OCI-LY7 (cell line): ENCODE measurements around the gene VPS8. TPM values are rescaled to one million over a fixed set of nuclear protein-coding genes. Genes with fewer than 3 reads are reported as not detected.

Source experiments
- BruUV-seq: library from RNA; stranded (reverse); fragments of 400-500 nt; replicated peaks from 2 replicates; lab custom pipeline; 2021; lab: Mats Ljungman, UMichigan
- CTCF ChIA-PET: fragments of 300-600 bp; sonication (Branson Sonifier 250); formaldehyde crosslinking; loops from one replicate; lab custom pipeline; 2022; ENCODE audit warnings: antibody characterized with exemption; ENCODE audit not compliant: unreplicated experiment; lab: Charles Lee
- POLR2A ChIA-PET: fragments of 300-600 bp; sonication (Branson Sonifier 250); formaldehyde crosslinking; loops from one replicate; lab custom pipeline; 2022; ENCODE audit warnings: antibody characterized with exemption; lab: Charles Lee
- DNase-seq: peaks from one replicate; pipeline ENCODE4 v3.0.0-alpha.2; 2015; ENCODE audit warnings: low spot score
- H2AFZ ChIP-seq: fragments of 200-600 bp; sonication (generic), shearing (Covaris generic); 2 replicates; pipeline ENCODE4 v1.6.1; 2014; ENCODE audit warnings: mild to moderate bottlenecking, antibody characterized with exemption, low read length, moderate library complexity
- H3K27ac ChIP-seq: fragments of 200-600 bp; sonication (generic); 2 replicates; pipeline ENCODE4 v1.5.1; 2014; ENCODE audit warnings: mixed run types, low read depth, mild to moderate bottlenecking, moderate library complexity, low read length, inconsistent platforms; ENCODE audit not compliant: poor library complexity, severe bottlenecking
- H3K36me3 ChIP-seq: fragments of 200-600 bp; sonication (generic); 2 replicates; pipeline ENCODE4 v1.6.1; 2014; ENCODE audit warnings: mild to moderate bottlenecking, antibody characterized with exemption, low read length, moderate library complexity, mixed read lengths; ENCODE audit not compliant: insufficient read depth
- H3K4me1 ChIP-seq: fragments of 200-600 bp; sonication (generic); 2 replicates; pipeline ENCODE4 v1.5.1; 2014; ENCODE audit warnings: mild to moderate bottlenecking, low read length; ENCODE audit not compliant: insufficient read depth, poor library complexity, severe bottlenecking
- H3K4me2 ChIP-seq: fragments of 200-600 bp; sonication (generic); 2 replicates; pipeline ENCODE4 v1.6.1; 2014; ENCODE audit warnings: mild to moderate bottlenecking, low read length
- H3K4me3 ChIP-seq: fragments of 200-600 bp; sonication (generic); 2 replicates; pipeline ENCODE4 v1.5.1; 2014; ENCODE audit warnings: mild to moderate bottlenecking, low read depth, low read length; ENCODE audit not compliant: poor library complexity, severe bottlenecking
- H3K79me2 ChIP-seq: fragments of 200-600 bp; sonication (generic); 2 replicates; pipeline ENCODE4 v1.6.1; 2016; ENCODE audit warnings: low read depth, mild to moderate bottlenecking, low read length, moderate library complexity, mixed read lengths; ENCODE audit not compliant: insufficient read depth
- H3K9me2 ChIP-seq: fragments of 200-600 bp; sonication (generic); 2 replicates; pipeline ENCODE4 v1.6.1; 2016; ENCODE audit warnings: mild to moderate bottlenecking, low read length, mixed read lengths; ENCODE audit not compliant: insufficient read depth
- H3K9me3 ChIP-seq: fragments of 200-600 bp; sonication (generic); 2 replicates; pipeline ENCODE4 v1.6.1; 2014; ENCODE audit warnings: mild to moderate bottlenecking, mixed run types, low read length, mixed read lengths
- H4K20me1 ChIP-seq: fragments of 200-600 bp; sonication (generic); 2 replicates; pipeline ENCODE4 v1.6.1; 2014; ENCODE audit warnings: mild to moderate bottlenecking, antibody characterized with exemption, low read length, moderate library complexity, mixed read lengths; ENCODE audit not compliant: insufficient read depth
- CTCF ChIP-seq: fragments of 200-600 bp; sonication (generic); conservative IDR thresholded peaks from 2 replicates; pipeline ENCODE4 v1.5.1; 2014; ENCODE audit warnings: mild to moderate bottlenecking, antibody characterized with exemption, low read length, moderate library complexity, mixed read lengths
- EZH2phosphoT487 ChIP-seq: fragments of 200-600 bp; sonication (generic); IDR thresholded peaks from 2 replicates; pipeline ENCODE4 v1.6.1; 2018; ENCODE audit warnings: low read depth, borderline replicate concordance, mild to moderate bottlenecking, mixed run types, antibody characterized with exemption, low read length, moderate library complexity, mixed read lengths
- intact Hi-C: fragments of 100-400 bp; cut with micrococcal nuclease; formaldehyde crosslinking; loops from one replicate; pipeline ENCODE4 v1.10.0; 2022; ENCODE audit not compliant: unreplicated experiment
- total RNA-seq, 2 experiments: library from RNA; depleted of rRNA in 1 of 2; stranded (reverse); fragments of >200 nt in 1 of 2; shearing (Covaris generic) in 1 of 2; gene quantifications; 2 replicates each; pipeline ENCODE4 v1.2.3, GENCODE V29; 2014 to 2022

VPS8 gene
- total RNA-seq, 2 experiments from 2014 or later: 33.5 to 44.9 TPM

- no peaks in the 10 kb centered on the region for H3K9me3 ChIP-seq
- no peak overlapping the region for H3K27ac ChIP-seq
- no peak overlapping the region for H2AFZ ChIP-seq
- ChIA-PET POLR2A (interaction anchor here (0.7 kb wide), 1 partner anchor 48 kb away, joined by 3 read pairs; no protein-coding TSS in a partner anchor), CTCF (no interaction called here)
- intact Hi-C loops: no loop called here
- H3K4me3 ChIP-seq: no peak overlapping the region
- no peaks in the 10 kb centered on the region for H4K20me1 ChIP-seq
- no peaks in the 10 kb centered on the region for H3K79me2 ChIP-seq
- BruUV-seq: no TSS peak
- H3K36me3 ChIP-seq: no peaks in the 10 kb centered on the region
- no peaks in the 10 kb centered on the region for H3K4me1 ChIP-seq
- no peak for DNase-seq
- TF ChIP-seq CTCF: no peak
- TF ChIP-seq EZH2phosphoT487: no peak
- H3K4me2 ChIP-seq: no peak overlapping the region
- H3K9me2 ChIP-seq: no peaks in the 10 kb centered on the region
These were observed 96.0 kb downstream of the VPS8 start for GRCh38 chr3:184907681-184908649.

GRCh38 chr3:184908859-184909258 is 96.9 kb downstream of the VPS8 start:
- Histone ChIP-seq H4K20me1 (no peaks in the 10 kb centered on the region), H3K79me2 (no peaks in the 10 kb centered on the region), H3K27ac (no peak overlapping the region), H3K9me2 (no peaks in the 10 kb centered on the region), H2AFZ (no peak overlapping the region), H3K4me2 (no peak overlapping the region), H3K36me3 (no peaks in the 10 kb centered on the region), H3K4me3 (no peak overlapping the region), H3K4me1 (no peaks in the 10 kb centered on the region), H3K9me3 (no peaks in the 10 kb centered on the region)
- no TSS peak for BruUV-seq
- DNase-seq: no peak
- POLR2A ChIA-PET: no interaction called here
- TF ChIP-seq CTCF (no peak), EZH2phosphoT487 (no peak)
- intact Hi-C loops: no loop called here
- CTCF ChIA-PET: no interaction called here

- Histone ChIP-seq H4K20me1 (no peaks in the 10 kb centered on the region), H3K27ac (no peak overlapping the region), H3K9me2 (no peaks in the 10 kb centered on the region), H3K79me2 (no peaks in the 10 kb centered on the region), H2AFZ (no peak overlapping the region), H3K4me2 (no peak overlapping the region), H3K36me3 (no peaks in the 10 kb centered on the region), H3K4me3 (no peak overlapping the region), H3K9me3 (no peaks in the 10 kb centered on the region), H3K4me1 (no peaks in the 10 kb centered on the region)
- CTCF ChIA-PET: no interaction called here
- POLR2A ChIA-PET: interaction anchor here (1.0 kb wide), 1 partner anchor 11 kb away, joined by 4 read pairs; no protein-coding TSS in a partner anchor
- TF ChIP-seq CTCF (no peak), EZH2phosphoT487 (no peak)
- no TSS peak for BruUV-seq
- DNase-seq: no peak
- intact Hi-C loops: no loop called here
These were observed 98.7 kb downstream of the VPS8 start for GRCh38 chr3:184910664-184911063.
